IMR-90 (cell line): ENCODE measurements around the gene SRSF10. TPM values are rescaled to one million over a fixed set of nuclear protein-coding genes. Genes with fewer than 3 reads are reported as not detected.

ENCODE experiments used
- ATAC-seq: fragments of 200-7000 bp; cut with Tn5 transposase; 2 replicates; pipeline ENCODE4 v1.9.1; 2020; ENCODE audit warnings: low read depth, mild to moderate bottlenecking, moderate library complexity
- BruUV-seq: library from RNA; stranded (reverse); fragments of 400-500 nt; replicated peaks from 2 replicates; lab custom pipeline; 2021; lab: Mats Ljungman, UMichigan
- CTCF ChIA-PET: fragments of 300-600 bp; formaldehyde crosslinking; extraction: SDS; loops from one replicate; lab custom pipeline; 2021; ENCODE audit warnings: antibody characterized with exemption; lab: Yijun Ruan, JAX
- POLR2A ChIA-PET: fragments of 300-600 bp; sonication (Branson Sonifier 250); formaldehyde crosslinking; loops from one replicate; lab custom pipeline; 2022; ENCODE audit warnings: antibody characterized with exemption; ENCODE audit not compliant: unreplicated experiment; lab: Charles Lee
- DNase-seq: peaks from one replicate; pipeline ENCODE4 v3.0.0; 2013
- H2AFZ ChIP-seq: replicated peaks from 2 replicates; pipeline ENCODE3; 2013; ENCODE audit warnings: low read length, mild to moderate bottlenecking; ENCODE audit not compliant: poor library complexity
- H2AK5ac ChIP-seq: 2 replicates; pipeline ENCODE4 v1.6.1; 2013; ENCODE audit warnings: low read depth, low read length, inconsistent platforms
- H2AK9ac ChIP-seq: replicated peaks from 2 replicates; pipeline ENCODE3; 2013; ENCODE audit warnings: mild to moderate bottlenecking, low read depth, low read length, moderate library complexity; ENCODE audit not compliant: poor library complexity
- H2BK120ac ChIP-seq: 2 replicates; pipeline ENCODE4 v1.6.1; 2013; ENCODE audit warnings: low read depth, low read length, inconsistent platforms
- H2BK15ac ChIP-seq: 3 replicates; pipeline ENCODE4 v1.6.1; 2013; ENCODE audit warnings: low read depth, low read length, inconsistent platforms
- H2BK20ac ChIP-seq: 2 replicates; pipeline ENCODE4 v1.6.1; 2013; ENCODE audit warnings: low read depth, mild to moderate bottlenecking, inconsistent platforms, low read length, moderate library complexity
- H2BK5ac ChIP-seq: 2 replicates; pipeline ENCODE4 v1.6.1; 2013; ENCODE audit warnings: mild to moderate bottlenecking, low read depth, low read length, inconsistent platforms; ENCODE audit not compliant: poor library complexity, severe bottlenecking
- H3K14ac ChIP-seq: replicated peaks from 2 replicates; pipeline ENCODE4 v1.6.1; 2013; ENCODE audit warnings: low read depth, low read length, inconsistent platforms
- H3K18ac ChIP-seq: 2 replicates; pipeline ENCODE4 v1.6.1; 2013; ENCODE audit warnings: low read depth, low read length, control low read depth
- H3K23ac ChIP-seq: 2 replicates; pipeline ENCODE4 v1.6.1; 2013; ENCODE audit warnings: low read depth, low read length, inconsistent platforms
- H3K27ac ChIP-seq: 2 replicates; pipeline ENCODE4 v1.5.1; 2013; ENCODE audit warnings: mild to moderate bottlenecking, control low read depth, low read length; ENCODE audit not compliant: insufficient read depth
- H3K27me3 ChIP-seq: 2 replicates; pipeline ENCODE4 v1.6.1; 2013; ENCODE audit warnings: low read length; ENCODE audit not compliant: control insufficient read depth, insufficient read depth
- H3K36me3 ChIP-seq: 2 replicates; pipeline ENCODE4 v1.6.1; 2013; ENCODE audit warnings: low read length, mixed read lengths; ENCODE audit not compliant: control insufficient read depth, insufficient read depth
- H3K4ac ChIP-seq: 2 replicates; pipeline ENCODE4 v1.6.1; 2013; ENCODE audit warnings: low read depth, low read length, inconsistent platforms
- H3K4me1 ChIP-seq: 2 replicates; pipeline ENCODE4 v1.6.1; 2013; ENCODE audit warnings: low read length, mixed read lengths; ENCODE audit not compliant: control insufficient read depth, insufficient read depth
- H3K4me2 ChIP-seq: 2 replicates; pipeline ENCODE4 v1.6.1; 2013; ENCODE audit warnings: low read depth, mild to moderate bottlenecking, control low read depth, low read length, moderate library complexity
- H3K4me3 ChIP-seq: 2 replicates; pipeline ENCODE4 v1.5.1; 2013; ENCODE audit warnings: low read depth, mild to moderate bottlenecking, control low read depth, low read length, moderate library complexity; ENCODE audit not compliant: insufficient read depth
- H3K56ac ChIP-seq: 2 replicates; pipeline ENCODE4 v1.6.1; 2013; ENCODE audit warnings: low read length, inconsistent platforms; ENCODE audit not compliant: insufficient read depth; ENCODE audit errors: extremely low read depth
- H3K79me1 ChIP-seq, 2 experiments: 2 replicates each; pipeline ENCODE4 v1.6.1; 2013; ENCODE audit warnings: low read length in 2 of 2, inconsistent platforms in 1 of 2, low read depth in 1 of 2
- H3K9ac ChIP-seq: 2 replicates; pipeline ENCODE4 v1.6.1; 2013; ENCODE audit warnings: low read depth, low read length, control low read depth
- H3K9me1 ChIP-seq: 2 replicates; pipeline ENCODE4 v1.6.1; 2013; ENCODE audit warnings: low read length, inconsistent platforms; ENCODE audit not compliant: insufficient read depth
- H3K9me3 ChIP-seq: 2 replicates; pipeline ENCODE4 v1.6.1; 2013; ENCODE audit warnings: low read length; ENCODE audit not compliant: control insufficient read depth, insufficient read depth
- H4K20me1 ChIP-seq: 2 replicates; pipeline ENCODE4 v1.6.1; 2013; ENCODE audit warnings: low read length, inconsistent platforms; ENCODE audit not compliant: insufficient read depth
- H4K5ac ChIP-seq: 2 replicates; pipeline ENCODE4 v1.6.1; 2013; ENCODE audit warnings: mild to moderate bottlenecking, low read depth, low read length, control low read depth
- H4K8ac ChIP-seq, 2 experiments: 2 replicates each; pipeline ENCODE4 v1.6.1; 2013; ENCODE audit warnings: low read depth in 2 of 2, low read length in 2 of 2, control low read depth in 1 of 2, inconsistent platforms in 1 of 2
- H4K91ac ChIP-seq: 2 replicates; pipeline ENCODE4 v1.6.1; 2013; ENCODE audit warnings: low read depth, low read length, inconsistent platforms; ENCODE audit not compliant: insufficient read depth
- BHLHE40 ChIP-seq: fragments of 150-350 bp; IDR thresholded peaks from 2 replicates; pipeline ENCODE4 v1.6.1; 2016; ENCODE audit warnings: mild to moderate bottlenecking, low read depth, low read length
- CEBPB ChIP-seq: IDR thresholded peaks from 2 replicates; pipeline ENCODE4 v1.6.1; 2012; ENCODE audit warnings: low read depth, low read length, improper control_type of control experiment
- CTCF ChIP-seq: conservative IDR thresholded peaks from 2 replicates; pipeline ENCODE4 v1.5.1; 2012; ENCODE audit warnings: mild to moderate bottlenecking, low read depth, low read length, improper control_type of control experiment
- MXI1 ChIP-seq: IDR thresholded peaks from 2 replicates; pipeline ENCODE4 v1.6.1; 2012; ENCODE audit warnings: low read depth, mild to moderate bottlenecking, low read length, moderate library complexity, borderline replicate concordance
- NFE2L2 ChIP-seq: fragments of 150-350 bp; IDR thresholded peaks from 2 replicates; pipeline ENCODE4 v1.6.1; 2016; ENCODE audit warnings: low read depth, mild to moderate bottlenecking, low read length
- RFX5 ChIP-seq: IDR thresholded peaks from 2 replicates; pipeline ENCODE4 v1.8.0; 2012; ENCODE audit warnings: low read depth, mild to moderate bottlenecking, low read length, moderate library complexity
- USF2 ChIP-seq: fragments of 150-350 bp; IDR thresholded peaks from 2 replicates; pipeline ENCODE4 v1.6.1; 2017; ENCODE audit warnings: mild to moderate bottlenecking, antibody characterized with exemption, low read length, low read depth
- WGBS, 2 experiments: methylation state at CpG; one replicate each; pipeline versions ENCODE4 v1.1.5 to v1.1.7; 2013; ENCODE audit warnings: missing lambda C conversion rate in 2 of 2; ENCODE audit not compliant: insufficient read length in 1 of 2; ENCODE audit errors: extremely low coverage in 2 of 2; 5-methylcytosine and 5-hydroxymethylcytosine counted together
- dilution Hi-C: fragments of 300-500 bp; cut with HindIII; formaldehyde crosslinking; loops from one replicate; pipeline ENCODE4 v1.14.3; 2018; ENCODE audit warnings: low sequenced_read_pairs; ENCODE audit not compliant: unreplicated experiment
- in situ Hi-C: fragments of 300-500 bp; cut with MboI; formaldehyde crosslinking; loops from 3 replicates; pipeline ENCODE4 v1.14.3; 2019; ENCODE audit warnings: low sequenced_read_pairs, inconsistent platforms, mixed read lengths
- intact Hi-C: fragments of 100-400 bp; cut with micrococcal nuclease; formaldehyde crosslinking; loops from 2 replicates; pipeline ENCODE4 v1.10.0; 2022
- polyA plus RNA-seq, 3 experiments: library from polyadenylated mRNA; depleted of rRNA; stranded (reverse); fragments of >200 nt; gene quantifications; 2 replicates each; pipeline ENCODE4 v1.2.3, GENCODE V29; 2012; ENCODE audit warnings: low replicate concordance in 1 of 3
- total RNA-seq: library from RNA; depleted of rRNA; stranded (reverse); fragments of >200 nt; gene quantifications from 2 replicates; pipeline ENCODE4 v1.2.3, GENCODE V29; 2012

The SRSF10 gene
- total and polyA plus RNA-seq, 2 of the 4 experiments (the other 2 are of a cell fraction), result 90.1 to 110 TPM

- CTCF ChIA-PET, result interaction anchor here (0.6 kb wide), 2 partner anchors 46 to 47 kb away, joined by 3 to 4 read pairs; no protein-coding TSS in a partner anchor
- Histone ChIP-seq H3K18ac (no peak overlapping the region), H4K20me1 (no peaks in the 10 kb centered on the region), H4K5ac (no peak overlapping the region), H2AK9ac (no peak overlapping the region), H3K4ac (no peak overlapping the region), H3K79me1 (no peaks in the 10 kb centered on the region), H4K8ac (no peak overlapping the region), H3K4me1 (peaks cover 3% of the 10 kb centered on the region), H2AK5ac (no peak overlapping the region), H2BK20ac (no peak overlapping the region), H2AFZ (no peak overlapping the region), H2BK15ac (no peak overlapping the region), H4K91ac (no peak overlapping the region), H3K4me3 (no peak overlapping the region), H3K27ac (no peak overlapping the region), H3K9me3 (no peaks in the 10 kb centered on the region), H3K9me1 (peaks cover 4% of the 10 kb centered on the region; the same call in 1 of the 2 replicates), H3K56ac (no peak overlapping the region), H2BK120ac (no peak overlapping the region), H3K23ac (no peak overlapping the region), H3K9ac (no peak overlapping the region), H3K36me3 (no peaks in the 10 kb centered on the region), H2BK5ac (no peak overlapping the region), H3K27me3 (no peaks in the 10 kb centered on the region), H3K14ac (no peak overlapping the region), H3K4me2 (no peak overlapping the region)
- intact Hi-C loops, result no loop called here
- no peak for DNase-seq
- no TSS peak for BruUV-seq
- ATAC-seq, result no peak
- POLR2A ChIA-PET, result no interaction called here
- TF ChIP-seq NFE2L2, result no peak
- TF ChIP-seq USF2, result no peak
- TF ChIP-seq CEBPB, result no peak
- TF ChIP-seq CTCF, result no peak
- no peak for TF ChIP-seq MXI1
- no peak for TF ChIP-seq RFX5
- no peak for TF ChIP-seq BHLHE40
- dilution Hi-C loops, result no loop called here
- WGBS, 2 experiments, result no CpG with 5 or more reads among the region's 2 CpGs
- in situ Hi-C loops, result no loop called here
These were observed 22.6 kb upstream of the SRSF10 start for GRCh38 chr1:24002695-24003094.
